WTC11 (cell line): ENCODE results near the gene DNAAF6. TPM values are rescaled to one million over a fixed set of nuclear protein-coding genes. Genes with fewer than 3 reads are reported as not detected.
"Not testable (repeated sequence)": the region's sequence is repeated elsewhere in the genome, so short reads cannot be mapped to it uniquely, and the experiment has no call there.

Experiments
- ATAC-seq: fragments of 200-7000 bp; cut with Tn5 transposase; 2 replicates; pipeline ENCODE4 v1.10.0; 2021; ENCODE audit warnings: mild to moderate bottlenecking, moderate library complexity
- CTCF ChIA-PET: fragments of 300-600 bp; sonication (Branson Sonifier 250); formaldehyde crosslinking; loops from one replicate; lab custom pipeline; 2021; ENCODE audit warnings: antibody characterized with exemption; lab: Charles Lee
- POLR2A ChIA-PET: fragments of 350-600 bp; sonication (Branson Sonifier 250); formaldehyde crosslinking; loops from one replicate; lab custom pipeline; 2021; ENCODE audit warnings: antibody characterized with exemption; lab: Charles Lee
- DNase-seq: peaks from one replicate; pipeline ENCODE4 v3.0.0; 2021; ENCODE audit warnings: low spot score
- H3K27ac Mint-ChIP-seq: 2 replicates; pipeline ENCODE4 v1.8.0; 2021; ENCODE audit warnings: mixed read lengths
- H3K27me3 Mint-ChIP-seq: 2 replicates; pipeline ENCODE4 v1.8.0; 2021; ENCODE audit warnings: low read depth, mild to moderate bottlenecking, moderate library complexity, mixed read lengths
- H3K36me3 Mint-ChIP-seq: 2 replicates; pipeline ENCODE4 v1.8.0; 2021; ENCODE audit warnings: mixed read lengths
- H3K4me1 Mint-ChIP-seq: 2 replicates; pipeline ENCODE4 v1.8.0; 2022; ENCODE audit warnings: mixed read lengths
- H3K4me3 Mint-ChIP-seq: 2 replicates; pipeline ENCODE4 v1.8.0; 2021; ENCODE audit warnings: mild to moderate bottlenecking, moderate library complexity, mixed read lengths
- H3K9me3 Mint-ChIP-seq: 2 replicates; pipeline ENCODE4 v1.8.0; 2021; ENCODE audit warnings: mixed read lengths
- ATF3 ChIP-seq: sonication (generic); formaldehyde crosslinking; conservative IDR thresholded peaks from 2 replicates; pipeline ENCODE4 v1.8.1; 2022; ENCODE audit warnings: mild to moderate bottlenecking, missing genetic modification reagents
- E2F4 ChIP-seq: sonication (generic); formaldehyde crosslinking; IDR thresholded peaks from 2 replicates; pipeline ENCODE4 v1.8.1; 2022; ENCODE audit warnings: low read depth, mild to moderate bottlenecking, moderate library complexity, missing genetic modification reagents, borderline replicate concordance
- EMX1 ChIP-seq: fragments of 250-450 bp; sonication (Bioruptor Pico); IDR thresholded peaks from 2 replicates; pipeline ENCODE4 v1.8.0; 2021; ENCODE audit warnings: mild to moderate bottlenecking
- ETV6 ChIP-seq: sonication (generic); formaldehyde crosslinking; IDR thresholded peaks from 2 replicates; pipeline ENCODE4 v1.8.1; 2022; ENCODE audit warnings: mild to moderate bottlenecking, missing genetic modification reagents
- FOXJ3 ChIP-seq: sonication (generic); formaldehyde crosslinking; IDR thresholded peaks from 2 replicates; pipeline ENCODE4 v1.9.0; 2021; ENCODE audit warnings: missing genetic modification reagents, mild to moderate bottlenecking, borderline replicate concordance
- GABPB1 ChIP-seq: sonication (generic); formaldehyde crosslinking; IDR thresholded peaks from 2 replicates; pipeline ENCODE4 v1.8.1; 2023; ENCODE audit warnings: mild to moderate bottlenecking, missing genetic modification reagents
- GRHL2 ChIP-seq: fragments of 250-450 bp; sonication (Bioruptor Pico); IDR thresholded peaks from 2 replicates; pipeline ENCODE4 v1.8.0; 2022; ENCODE audit warnings: mild to moderate bottlenecking, moderate library complexity; ENCODE audit not compliant: insufficient replicate concordance, severe bottlenecking
- HMGA2 ChIP-seq: fragments of 250-450 bp; sonication (Bioruptor Pico); IDR thresholded peaks from 2 replicates; pipeline ENCODE4 v1.4.0; 2021; ENCODE audit warnings: mild to moderate bottlenecking, moderate library complexity
- MLX ChIP-seq: sonication (generic); formaldehyde crosslinking; IDR thresholded peaks from 2 replicates; pipeline ENCODE4 v1.8.1; 2023; ENCODE audit warnings: mild to moderate bottlenecking, missing genetic modification reagents, moderate library complexity
- MXD4 ChIP-seq: fragments of 250-450 bp; sonication (Bioruptor Pico); IDR thresholded peaks from 2 replicates; pipeline ENCODE4 v1.8.0; 2021; ENCODE audit warnings: mild to moderate bottlenecking, moderate library complexity, borderline replicate concordance
- NR2C2 ChIP-seq: sonication (generic); formaldehyde crosslinking; IDR thresholded peaks from 2 replicates; pipeline ENCODE4 v1.8.0; 2022; ENCODE audit warnings: mild to moderate bottlenecking, missing genetic modification reagents
- PRRX2 ChIP-seq: fragments of 250-450 bp; sonication (Bioruptor Pico); IDR thresholded peaks from 2 replicates; pipeline ENCODE4 v1.8.0; 2021; ENCODE audit warnings: mild to moderate bottlenecking
- SMAD4 ChIP-seq: sonication (generic); formaldehyde crosslinking; IDR thresholded peaks from 2 replicates; pipeline ENCODE4 v1.8.0; 2022; ENCODE audit warnings: mild to moderate bottlenecking, missing genetic modification reagents
- TEAD4 ChIP-seq: sonication (generic); formaldehyde crosslinking; IDR thresholded peaks from 2 replicates; pipeline ENCODE4 v1.8.0; 2022; ENCODE audit warnings: mild to moderate bottlenecking, missing genetic modification reagents
- USF1 ChIP-seq: sonication (generic); formaldehyde crosslinking; IDR thresholded peaks from 2 replicates; pipeline ENCODE4 v1.8.0; 2022; ENCODE audit warnings: mild to moderate bottlenecking, missing genetic modification reagents
- USF2 ChIP-seq: sonication (generic); formaldehyde crosslinking; IDR thresholded peaks from 2 replicates; pipeline ENCODE4 v1.8.1; 2023; ENCODE audit warnings: mild to moderate bottlenecking, missing genetic modification reagents, moderate library complexity
- ZBTB43 ChIP-seq: sonication (generic); formaldehyde crosslinking; IDR thresholded peaks from 2 replicates; pipeline ENCODE4 v1.8.1; 2023; ENCODE audit warnings: mild to moderate bottlenecking, missing genetic modification reagents
- ZNF121 ChIP-seq: sonication (generic); formaldehyde crosslinking; IDR thresholded peaks from 2 replicates; pipeline ENCODE4 v1.8.0; 2023; ENCODE audit warnings: missing genetic modification reagents
- ZNF232 ChIP-seq: sonication (generic); formaldehyde crosslinking; IDR thresholded peaks from 2 replicates; pipeline ENCODE4 v1.8.0; 2022; ENCODE audit warnings: mild to moderate bottlenecking, missing genetic modification reagents
- ZNF263 ChIP-seq: sonication (generic); formaldehyde crosslinking; IDR thresholded peaks from 2 replicates; pipeline ENCODE4 v1.8.1; 2022; ENCODE audit warnings: low read depth, mild to moderate bottlenecking, moderate library complexity, missing genetic modification reagents
- ZNF281 ChIP-seq: sonication (generic); formaldehyde crosslinking; IDR thresholded peaks from 2 replicates; pipeline ENCODE4 v1.8.0; 2023; ENCODE audit warnings: mild to moderate bottlenecking, missing genetic modification reagents
- ZNF317 ChIP-seq: sonication (generic); formaldehyde crosslinking; IDR thresholded peaks from 2 replicates; pipeline ENCODE4 v1.8.1; 2023; ENCODE audit warnings: low read depth, mild to moderate bottlenecking, moderate library complexity, missing genetic modification reagents, borderline replicate concordance
- ZNF512 ChIP-seq: sonication (generic); formaldehyde crosslinking; IDR thresholded peaks from 2 replicates; pipeline ENCODE4 v1.8.1; 2022; ENCODE audit warnings: missing genetic modification reagents, borderline replicate concordance
- total RNA-seq: library from RNA; stranded (reverse); gene quantifications from 3 replicates; pipeline ENCODE4 v1.2.3, GENCODE V29; 2021

DNAAF6 gene
- total RNA-seq, 1 experiment from 2014 or later, result not detected

GRCh38 chrX:107197319-107197718 is 9.1 kb upstream of the DNAAF6 start:
- H3K27ac Mint-ChIP-seq, result no peak overlapping the region
- ChIA-PET CTCF (no interaction called here), POLR2A (no interaction called here)
- H3K4me1 Mint-ChIP-seq, result no peaks in the 10 kb centered on the region
- H3K27me3 Mint-ChIP-seq, result no peaks in the 10 kb centered on the region
- H3K9me3 Mint-ChIP-seq, result no peaks in the 10 kb centered on the region
- no peaks in the 10 kb centered on the region for H3K36me3 Mint-ChIP-seq
- H3K4me3 Mint-ChIP-seq, result no peak overlapping the region
- no peak for TF ChIP-seq E2F4 (CRISPR knock-in tag)
- no peak for TF ChIP-seq NR2C2
- TF ChIP-seq ETV6 (CRISPR knock-in tag), result no peak
- TF ChIP-seq ZNF263, result no peak
- no peak for TF ChIP-seq ZBTB43 (CRISPR knock-in tag)
- no peak for TF ChIP-seq MLX (CRISPR knock-in tag)
- no peak for TF ChIP-seq GRHL2 (CRISPR knock-in tag)
- TF ChIP-seq USF1 (CRISPR knock-in tag), result no peak
- TF ChIP-seq SMAD4, result no peak
- ATAC-seq, result no peak
- no peak for DNase-seq

GRCh38 chrX:107198074-107198473 is 8.3 kb upstream of the DNAAF6 start:
- POLR2A ChIA-PET, result not testable (repeated sequence)

GRCh38 chrX:107199491-107199890 is 6.9 kb upstream of the DNAAF6 start:
- no peaks in the 10 kb centered on the region for H3K9me3 Mint-ChIP-seq
- CTCF ChIA-PET, result no interaction called here
- POLR2A ChIA-PET, result no interaction called here
- no peak overlapping the region for H3K27ac Mint-ChIP-seq
- DNase-seq (no peak), ATAC-seq (no peak)
- peaks cover 4% of the 10 kb centered on the region; the same call in 1 of the 2 replicates for H3K4me1 Mint-ChIP-seq
- H3K36me3 Mint-ChIP-seq, result no peaks in the 10 kb centered on the region
- no peaks in the 10 kb centered on the region for H3K27me3 Mint-ChIP-seq
- H3K4me3 Mint-ChIP-seq, result no peak overlapping the region
- TF ChIP-seq EMX1 (no peak), MXD4 (CRISPR knock-in tag) (no peak), FOXJ3 (CRISPR knock-in tag) (no peak), ZNF317 (no peak), USF2 (CRISPR knock-in tag) (no peak), ZNF232 (no peak), MLX (CRISPR knock-in tag) (no peak), ATF3 (CRISPR knock-in tag) (no peak), ZNF512 (CRISPR knock-in tag) (no peak), GABPB1 (CRISPR knock-in tag) (no peak), ZNF281 (CRISPR knock-in tag) (no peak), TEAD4 (no peak), ZNF121 (CRISPR knock-in tag) (no peak), HMGA2 (CRISPR knock-in tag) (no peak), PRRX2 (no peak)

More at GRCh38 chrX:107198074-107198473, 8.3 kb upstream of the DNAAF6 start:
- CTCF ChIA-PET, H3K36me3 Mint-ChIP-seq, H3K4me3 Mint-ChIP-seq, DNase-seq, ATAC-seq, H3K4me1 Mint-ChIP-seq, H3K9me3 Mint-ChIP-seq, H3K27me3 Mint-ChIP-seq, H3K27ac Mint-ChIP-seq: not testable (repeated sequence)
